ENCODE data around the gene ZFX. TPM values are rescaled to one million over a fixed set of nuclear protein-coding genes. Genes with fewer than 3 reads are reported as not detected.

ZFX gene
- total and polyA plus RNA-seq, 2 of the 8 experiments (the other 6 are each of a cell fraction or from before 2014, with no cell fraction given): 2.8 to 22.0 TPM

DNA sequence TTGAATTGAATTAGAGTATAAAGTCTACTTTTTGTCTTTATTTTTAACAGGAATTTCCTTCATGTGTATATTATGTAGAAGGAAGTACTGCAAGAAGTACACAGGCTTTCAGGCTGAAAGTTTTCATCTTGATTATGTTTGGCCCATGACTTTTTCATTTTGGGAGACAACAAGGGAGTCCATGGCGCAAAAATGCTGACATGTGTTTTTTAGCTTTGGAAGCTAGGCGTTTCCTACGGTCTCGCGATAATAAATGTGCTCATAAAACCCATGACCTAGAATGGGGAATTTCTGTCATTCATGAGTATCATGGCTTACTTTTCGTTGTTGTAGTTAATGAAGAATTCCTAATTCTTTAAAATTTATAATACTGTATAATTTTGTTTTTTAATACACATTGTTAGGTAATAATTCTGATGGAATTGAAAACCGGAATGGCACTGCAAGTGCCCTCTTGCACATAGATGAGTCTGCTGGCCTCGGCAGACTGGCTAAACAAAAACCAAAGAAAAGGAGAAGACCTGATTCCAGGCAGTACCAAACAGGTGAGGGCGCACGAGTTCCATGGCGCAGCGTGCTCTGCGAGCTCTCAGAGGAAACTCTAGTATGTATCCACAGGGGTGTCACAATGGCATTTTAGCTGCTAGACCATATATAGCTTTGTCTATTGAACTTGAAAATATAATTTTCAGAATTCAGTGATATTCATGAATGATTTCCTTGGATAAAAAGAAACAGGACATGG, 59.1 kb downstream of the ZFX start (continued):
- TF ChIP-seq, protein P1, sequence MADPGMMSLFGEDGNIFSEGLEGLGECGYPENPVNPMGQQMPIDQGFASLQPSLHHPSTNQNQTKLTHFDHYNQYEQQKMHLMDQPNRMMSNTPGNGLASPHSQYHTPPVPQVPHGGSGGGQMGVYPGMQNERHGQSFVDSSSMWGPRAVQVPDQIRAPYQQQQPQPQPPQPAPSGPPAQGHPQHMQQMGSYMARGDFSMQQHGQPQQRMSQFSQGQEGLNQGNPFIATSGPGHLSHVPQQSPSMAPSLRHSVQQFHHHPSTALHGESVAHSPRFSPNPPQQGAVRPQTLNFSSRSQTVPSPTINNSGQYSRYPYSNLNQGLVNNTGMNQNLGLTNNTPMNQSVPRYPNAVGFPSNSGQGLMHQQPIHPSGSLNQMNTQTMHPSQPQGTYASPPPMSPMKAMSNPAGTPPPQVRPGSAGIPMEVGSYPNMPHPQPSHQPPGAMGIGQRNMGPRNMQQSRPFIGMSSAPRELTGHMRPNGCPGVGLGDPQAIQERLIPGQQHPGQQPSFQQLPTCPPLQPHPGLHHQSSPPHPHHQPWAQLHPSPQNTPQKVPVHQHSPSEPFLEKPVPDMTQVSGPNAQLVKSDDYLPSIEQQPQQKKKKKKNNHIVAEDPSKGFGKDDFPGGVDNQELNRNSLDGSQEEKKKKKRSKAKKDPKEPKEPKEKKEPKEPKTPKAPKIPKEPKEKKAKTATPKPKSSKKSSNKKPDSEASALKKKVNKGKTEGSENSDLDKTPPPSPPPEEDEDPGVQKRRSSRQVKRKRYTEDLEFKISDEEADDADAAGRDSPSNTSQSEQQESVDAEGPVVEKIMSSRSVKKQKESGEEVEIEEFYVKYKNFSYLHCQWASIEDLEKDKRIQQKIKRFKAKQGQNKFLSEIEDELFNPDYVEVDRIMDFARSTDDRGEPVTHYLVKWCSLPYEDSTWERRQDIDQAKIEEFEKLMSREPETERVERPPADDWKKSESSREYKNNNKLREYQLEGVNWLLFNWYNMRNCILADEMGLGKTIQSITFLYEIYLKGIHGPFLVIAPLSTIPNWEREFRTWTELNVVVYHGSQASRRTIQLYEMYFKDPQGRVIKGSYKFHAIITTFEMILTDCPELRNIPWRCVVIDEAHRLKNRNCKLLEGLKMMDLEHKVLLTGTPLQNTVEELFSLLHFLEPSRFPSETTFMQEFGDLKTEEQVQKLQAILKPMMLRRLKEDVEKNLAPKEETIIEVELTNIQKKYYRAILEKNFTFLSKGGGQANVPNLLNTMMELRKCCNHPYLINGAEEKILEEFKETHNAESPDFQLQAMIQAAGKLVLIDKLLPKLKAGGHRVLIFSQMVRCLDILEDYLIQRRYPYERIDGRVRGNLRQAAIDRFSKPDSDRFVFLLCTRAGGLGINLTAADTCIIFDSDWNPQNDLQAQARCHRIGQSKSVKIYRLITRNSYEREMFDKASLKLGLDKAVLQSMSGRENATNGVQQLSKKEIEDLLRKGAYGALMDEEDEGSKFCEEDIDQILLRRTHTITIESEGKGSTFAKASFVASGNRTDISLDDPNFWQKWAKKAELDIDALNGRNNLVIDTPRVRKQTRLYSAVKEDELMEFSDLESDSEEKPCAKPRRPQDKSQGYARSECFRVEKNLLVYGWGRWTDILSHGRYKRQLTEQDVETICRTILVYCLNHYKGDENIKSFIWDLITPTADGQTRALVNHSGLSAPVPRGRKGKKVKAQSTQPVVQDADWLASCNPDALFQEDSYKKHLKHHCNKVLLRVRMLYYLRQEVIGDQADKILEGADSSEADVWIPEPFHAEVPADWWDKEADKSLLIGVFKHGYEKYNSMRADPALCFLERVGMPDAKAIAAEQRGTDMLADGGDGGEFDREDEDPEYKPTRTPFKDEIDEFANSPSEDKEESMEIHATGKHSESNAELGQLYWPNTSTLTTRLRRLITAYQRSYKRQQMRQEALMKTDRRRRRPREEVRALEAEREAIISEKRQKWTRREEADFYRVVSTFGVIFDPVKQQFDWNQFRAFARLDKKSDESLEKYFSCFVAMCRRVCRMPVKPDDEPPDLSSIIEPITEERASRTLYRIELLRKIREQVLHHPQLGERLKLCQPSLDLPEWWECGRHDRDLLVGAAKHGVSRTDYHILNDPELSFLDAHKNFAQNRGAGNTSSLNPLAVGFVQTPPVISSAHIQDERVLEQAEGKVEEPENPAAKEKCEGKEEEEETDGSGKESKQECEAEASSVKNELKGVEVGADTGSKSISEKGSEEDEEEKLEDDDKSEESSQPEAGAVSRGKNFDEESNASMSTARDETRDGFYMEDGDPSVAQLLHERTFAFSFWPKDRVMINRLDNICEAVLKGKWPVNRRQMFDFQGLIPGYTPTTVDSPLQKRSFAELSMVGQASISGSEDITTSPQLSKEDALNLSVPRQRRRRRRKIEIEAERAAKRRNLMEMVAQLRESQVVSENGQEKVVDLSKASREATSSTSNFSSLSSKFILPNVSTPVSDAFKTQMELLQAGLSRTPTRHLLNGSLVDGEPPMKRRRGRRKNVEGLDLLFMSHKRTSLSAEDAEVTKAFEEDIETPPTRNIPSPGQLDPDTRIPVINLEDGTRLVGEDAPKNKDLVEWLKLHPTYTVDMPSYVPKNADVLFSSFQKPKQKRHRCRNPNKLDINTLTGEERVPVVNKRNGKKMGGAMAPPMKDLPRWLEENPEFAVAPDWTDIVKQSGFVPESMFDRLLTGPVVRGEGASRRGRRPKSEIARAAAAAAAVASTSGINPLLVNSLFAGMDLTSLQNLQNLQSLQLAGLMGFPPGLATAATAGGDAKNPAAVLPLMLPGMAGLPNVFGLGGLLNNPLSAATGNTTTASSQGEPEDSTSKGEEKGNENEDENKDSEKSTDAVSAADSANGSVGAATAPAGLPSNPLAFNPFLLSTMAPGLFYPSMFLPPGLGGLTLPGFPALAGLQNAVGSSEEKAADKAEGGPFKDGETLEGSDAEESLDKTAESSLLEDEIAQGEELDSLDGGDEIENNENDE (IDR thresholded peaks at IDR 0.05; ENCODE audit: insufficient replicate concordance, low read length): no peak
- TF ChIP-seq RAD21 (IDR thresholded peaks at IDR 0.05 in 1 of 2, conservative IDR thresholded peaks at IDR 0.05 in 1 of 2; ENCODE audit: low read depth in 2 of 2, low read length in 2 of 2) (0 out of 4 replicates have a peak, but pooled peaks of 1 of the 2 experiments have one; percentile 13), ZNF274 (IDR thresholded peaks at IDR 0.05; ENCODE audit: borderline replicate concordance, extremely low read depth, low read length) (no peak), SAP30 (IDR thresholded peaks at IDR 0.05; ENCODE audit: insufficient read depth, insufficient replicate concordance, low read length) (no peak), TAF7 (optimal IDR thresholded peaks at IDR 0.05; ENCODE audit: borderline replicate concordance, low read depth, low read length) (no peak)
- TF ChIP-seq, protein P2, sequence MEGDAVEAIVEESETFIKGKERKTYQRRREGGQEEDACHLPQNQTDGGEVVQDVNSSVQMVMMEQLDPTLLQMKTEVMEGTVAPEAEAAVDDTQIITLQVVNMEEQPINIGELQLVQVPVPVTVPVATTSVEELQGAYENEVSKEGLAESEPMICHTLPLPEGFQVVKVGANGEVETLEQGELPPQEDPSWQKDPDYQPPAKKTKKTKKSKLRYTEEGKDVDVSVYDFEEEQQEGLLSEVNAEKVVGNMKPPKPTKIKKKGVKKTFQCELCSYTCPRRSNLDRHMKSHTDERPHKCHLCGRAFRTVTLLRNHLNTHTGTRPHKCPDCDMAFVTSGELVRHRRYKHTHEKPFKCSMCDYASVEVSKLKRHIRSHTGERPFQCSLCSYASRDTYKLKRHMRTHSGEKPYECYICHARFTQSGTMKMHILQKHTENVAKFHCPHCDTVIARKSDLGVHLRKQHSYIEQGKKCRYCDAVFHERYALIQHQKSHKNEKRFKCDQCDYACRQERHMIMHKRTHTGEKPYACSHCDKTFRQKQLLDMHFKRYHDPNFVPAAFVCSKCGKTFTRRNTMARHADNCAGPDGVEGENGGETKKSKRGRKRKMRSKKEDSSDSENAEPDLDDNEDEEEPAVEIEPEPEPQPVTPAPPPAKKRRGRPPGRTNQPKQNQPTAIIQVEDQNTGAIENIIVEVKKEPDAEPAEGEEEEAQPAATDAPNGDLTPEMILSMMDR (IDR thresholded peaks at IDR 0.05; ENCODE audit: control extremely low read depth in 1 of 3, insufficient read depth in 1 of 3, low read depth in 1 of 3, low read length in 3 of 3): peak in 1 of 3 experiments; percentile 4; a peak in 1 of 4 replicates

Measured in H1 (cell line).